ENCODE measurements around the gene PTGES2.
A peak's percentile ranks its signal among the peaks of the same experiment; 100 is the strongest.

Gene PTGES2

GRCh38 chr9:128127568-128127989, at the start of gene PTGES2:
TSS of gene PTGES2 (minus strand) at chr9:128127729. CDS start at chr9:128127717, 12 bp downstream.
- H3K27ac ChIP-seq (ENCODE audit: low read depth, low read length) = peak within 1 kb of the TSS; percentile 91
- peak within 1 kb of the TSS; percentile 79 to 94 (median 89) for H3K4me3 ChIP-seq (ENCODE audit: low read depth in 1 of 5, low read length in 5 of 5)
- H3K36me3 ChIP-seq (ENCODE audit: control insufficient read depth in 5 of 5, insufficient read depth in 5 of 5, low read length in 5 of 5) = peaks cover 0 to 24% (median 9%) of the 10 kb centered on the region in 5 donors
- no peaks in the 10 kb centered on the region for H3K27me3 ChIP-seq (ENCODE audit: control insufficient read depth in 5 of 5, insufficient read depth in 4 of 5, low read length in 5 of 5)
- H3K4me1 ChIP-seq (ENCODE audit: control insufficient read depth in 5 of 5, insufficient read depth in 5 of 5, low read length in 5 of 5) = peaks cover 2 to 43% (median 35%) of the 10 kb centered on the region in 5 donors
- H3K9me3 ChIP-seq (ENCODE audit: control insufficient read depth in 5 of 5, low read length in 5 of 5) = no peaks in the 10 kb centered on the region
- H3K9ac ChIP-seq (ENCODE audit: low read length in 5 of 5) = peak within 1 kb of the TSS; percentile 52 to 90 (median 89)

- Histone ChIP-seq H3K9me3 (ENCODE audit: control insufficient read depth in 5 of 5, low read length in 5 of 5) (peaks cover 0 to 6% (median 0%) of the 10 kb centered on the region in 5 donors), H3K4me1 (ENCODE audit: control insufficient read depth in 5 of 5, insufficient read depth in 5 of 5, low read length in 5 of 5) (no peaks in the 10 kb centered on the region), H3K4me3 (ENCODE audit: low read depth in 1 of 5, low read length in 5 of 5) (no peak overlapping the region), H3K27ac (ENCODE audit: low read depth, low read length) (no peak overlapping the region), H3K27me3 (ENCODE audit: control insufficient read depth in 5 of 5, insufficient read depth in 4 of 5, low read length in 5 of 5) (no peaks in the 10 kb centered on the region), H3K36me3 (ENCODE audit: control insufficient read depth in 5 of 5, insufficient read depth in 5 of 5, low read length in 5 of 5) (peaks cover 3 to 72% (median 64%) of the 10 kb centered on the region in 5 donors), H3K9ac (ENCODE audit: low read length in 5 of 5) (no peak overlapping the region)
Observed at GRCh38 chr9:128175726-128176125, 48.2 kb upstream of the PTGES2 start.

- Histone ChIP-seq H3K27ac (ENCODE audit: low read depth, low read length) (no peak overlapping the region), H3K4me1 (ENCODE audit: control insufficient read depth in 5 of 5, insufficient read depth in 5 of 5, low read length in 5 of 5) (no peaks in the 10 kb centered on the region), H3K27me3 (ENCODE audit: control insufficient read depth in 5 of 5, insufficient read depth in 4 of 5, low read length in 5 of 5) (no peaks in the 10 kb centered on the region), H3K4me3 (ENCODE audit: low read depth in 1 of 5, low read length in 5 of 5) (no peak overlapping the region), H3K9ac (ENCODE audit: low read length in 5 of 5) (no peak overlapping the region), H3K9me3 (ENCODE audit: control insufficient read depth in 5 of 5, low read length in 5 of 5) (peaks cover 0 to 6% (median 0%) of the 10 kb centered on the region in 5 donors), H3K36me3 (ENCODE audit: control insufficient read depth in 5 of 5, insufficient read depth in 5 of 5, low read length in 5 of 5) (peaks cover 4 to 75% (median 63%) of the 10 kb centered on the region in 5 donors)
Observed at GRCh38 chr9:128175102-128175563, 47.6 kb upstream of the PTGES2 start.

- Histone ChIP-seq H3K27ac (ENCODE audit: low read depth, low read length) (no peak overlapping the region), H3K4me3 (ENCODE audit: low read depth in 1 of 5, low read length in 5 of 5) (no peak overlapping the region), H3K9ac (ENCODE audit: low read length in 5 of 5) (no peak overlapping the region), H3K4me1 (ENCODE audit: control insufficient read depth in 5 of 5, insufficient read depth in 5 of 5, low read length in 5 of 5) (no peaks in the 10 kb centered on the region), H3K36me3 (ENCODE audit: control insufficient read depth in 5 of 5, insufficient read depth in 5 of 5, low read length in 5 of 5) (peaks cover 6 to 75% (median 64%) of the 10 kb centered on the region in 5 donors), H3K9me3 (ENCODE audit: control insufficient read depth in 5 of 5, low read length in 5 of 5) (peaks cover 0 to 5% (median 0%) of the 10 kb centered on the region in 5 donors), H3K27me3 (ENCODE audit: control insufficient read depth in 5 of 5, insufficient read depth in 4 of 5, low read length in 5 of 5) (no peaks in the 10 kb centered on the region)
Observed at GRCh38 chr9:128174062-128174461, 46.5 kb upstream of the PTGES2 start.

GRCh38 chr9:128169925-128170324, 42.4 kb upstream of the PTGES2 start:
- Histone ChIP-seq H3K36me3 (ENCODE audit: control insufficient read depth in 5 of 5, insufficient read depth in 5 of 5, low read length in 5 of 5) (peaks cover 7 to 67% (median 55%) of the 10 kb centered on the region in 5 donors), H3K9ac (ENCODE audit: low read length in 5 of 5) (no peak overlapping the region)

GRCh38 chr9:128169492-128169891, 42.0 kb upstream of the PTGES2 start:
- H3K9me3 ChIP-seq (ENCODE audit: control insufficient read depth in 5 of 5, low read length in 5 of 5) = no peaks in the 10 kb centered on the region
- no peaks in the 10 kb centered on the region for H3K4me1 ChIP-seq (ENCODE audit: control insufficient read depth in 5 of 5, insufficient read depth in 5 of 5, low read length in 5 of 5)
- no peak overlapping the region for H3K9ac ChIP-seq (ENCODE audit: low read length in 5 of 5)
- no peak overlapping the region for H3K27ac ChIP-seq (ENCODE audit: low read depth, low read length)
- no peak overlapping the region for H3K4me3 ChIP-seq (ENCODE audit: low read depth in 1 of 5, low read length in 5 of 5)
- no peaks in the 10 kb centered on the region for H3K27me3 ChIP-seq (ENCODE audit: control insufficient read depth in 5 of 5, insufficient read depth in 4 of 5, low read length in 5 of 5)
- H3K36me3 ChIP-seq (ENCODE audit: control insufficient read depth in 5 of 5, insufficient read depth in 5 of 5, low read length in 5 of 5) = peaks cover 6 to 65% (median 56%) of the 10 kb centered on the region in 5 donors

More at GRCh38 chr9:128169925-128170324, 42.4 kb upstream of the PTGES2 start:
- Histone ChIP-seq H3K27me3 (ENCODE audit: control insufficient read depth in 5 of 5, insufficient read depth in 4 of 5, low read length in 5 of 5) (no peaks in the 10 kb centered on the region), H3K9me3 (ENCODE audit: control insufficient read depth in 5 of 5, low read length in 5 of 5) (no peaks in the 10 kb centered on the region), H3K4me3 (ENCODE audit: low read depth in 1 of 5, low read length in 5 of 5) (no peak overlapping the region), H3K4me1 (ENCODE audit: control insufficient read depth in 5 of 5, insufficient read depth in 5 of 5, low read length in 5 of 5) (no peaks in the 10 kb centered on the region), H3K27ac (ENCODE audit: low read depth, low read length) (no peak overlapping the region)

- Histone ChIP-seq H3K4me1 (ENCODE audit: control insufficient read depth in 5 of 5, insufficient read depth in 5 of 5, low read length in 5 of 5) (no peaks in the 10 kb centered on the region), H3K9me3 (ENCODE audit: control insufficient read depth in 5 of 5, low read length in 5 of 5) (no peaks in the 10 kb centered on the region), H3K27me3 (ENCODE audit: control insufficient read depth in 5 of 5, insufficient read depth in 4 of 5, low read length in 5 of 5) (no peaks in the 10 kb centered on the region), H3K27ac (ENCODE audit: low read depth, low read length) (no peak overlapping the region), H3K9ac (ENCODE audit: low read length in 5 of 5) (no peak overlapping the region), H3K4me3 (ENCODE audit: low read depth in 1 of 5, low read length in 5 of 5) (no peak overlapping the region), H3K36me3 (ENCODE audit: control insufficient read depth in 5 of 5, insufficient read depth in 5 of 5, low read length in 5 of 5) (peaks cover 6 to 65% (median 58%) of the 10 kb centered on the region in 5 donors)
Observed at GRCh38 chr9:128168731-128169308, 41.3 kb upstream of the PTGES2 start.

GRCh38 chr9:128167209-128167608, 39.7 kb upstream of the PTGES2 start:
- Histone ChIP-seq H3K36me3 (ENCODE audit: control insufficient read depth in 5 of 5, insufficient read depth in 5 of 5, low read length in 5 of 5) (peaks cover 6 to 74% (median 62%) of the 10 kb centered on the region in 5 donors), H3K27ac (ENCODE audit: low read depth, low read length) (no peak overlapping the region), H3K9ac (ENCODE audit: low read length in 5 of 5) (no peak overlapping the region), H3K4me3 (ENCODE audit: low read depth in 1 of 5, low read length in 5 of 5) (no peak overlapping the region), H3K27me3 (ENCODE audit: control insufficient read depth in 5 of 5, insufficient read depth in 4 of 5, low read length in 5 of 5) (no peaks in the 10 kb centered on the region), H3K9me3 (ENCODE audit: control insufficient read depth in 5 of 5, low read length in 5 of 5) (no peaks in the 10 kb centered on the region), H3K4me1 (ENCODE audit: control insufficient read depth in 5 of 5, insufficient read depth in 5 of 5, low read length in 5 of 5) (peaks cover 0 to 5% (median 0%) of the 10 kb centered on the region in 5 donors)

- H3K4me1 ChIP-seq (ENCODE audit: control insufficient read depth in 5 of 5, insufficient read depth in 5 of 5, low read length in 5 of 5) = peaks cover 0 to 14% (median 8%) of the 10 kb centered on the region in 5 donors
- H3K27ac ChIP-seq (ENCODE audit: low read depth, low read length) = no peak overlapping the region
- no peak overlapping the region for H3K4me3 ChIP-seq (ENCODE audit: low read depth in 1 of 5, low read length in 5 of 5)
- H3K9me3 ChIP-seq (ENCODE audit: control insufficient read depth in 5 of 5, low read length in 5 of 5) = no peaks in the 10 kb centered on the region
- peaks cover 6 to 74% (median 62%) of the 10 kb centered on the region in 5 donors for H3K36me3 ChIP-seq (ENCODE audit: control insufficient read depth in 5 of 5, insufficient read depth in 5 of 5, low read length in 5 of 5)
- no peak overlapping the region for H3K9ac ChIP-seq (ENCODE audit: low read length in 5 of 5)
- H3K27me3 ChIP-seq (ENCODE audit: control insufficient read depth in 5 of 5, insufficient read depth in 4 of 5, low read length in 5 of 5) = no peaks in the 10 kb centered on the region
Observed at GRCh38 chr9:128166169-128166568, 38.6 kb upstream of the PTGES2 start.

- Histone ChIP-seq H3K27me3 (ENCODE audit: control insufficient read depth in 5 of 5, insufficient read depth in 4 of 5, low read length in 5 of 5) (no peaks in the 10 kb centered on the region), H3K9ac (ENCODE audit: low read length in 5 of 5) (peak overlapping the region in 2 of 5 donors; percentile 10 to 25), H3K27ac (ENCODE audit: low read depth, low read length) (no peak overlapping the region), H3K9me3 (ENCODE audit: control insufficient read depth in 5 of 5, low read length in 5 of 5) (no peaks in the 10 kb centered on the region), H3K4me3 (ENCODE audit: low read depth in 1 of 5, low read length in 5 of 5) (no peak overlapping the region), H3K4me1 (ENCODE audit: control insufficient read depth in 5 of 5, insufficient read depth in 5 of 5, low read length in 5 of 5) (peaks cover 4 to 28% (median 23%) of the 10 kb centered on the region in 5 donors), H3K36me3 (ENCODE audit: control insufficient read depth in 5 of 5, insufficient read depth in 5 of 5, low read length in 5 of 5) (peaks cover 3 to 60% (median 53%) of the 10 kb centered on the region in 5 donors)
Observed at GRCh38 chr9:128164307-128164885, 36.9 kb upstream of the PTGES2 start.
